Measurements from ENCODE around the gene CCNL2. TPM values are rescaled to one million over a fixed set of nuclear protein-coding genes. Genes with fewer than 3 reads are reported as not detected.
"Not testable (repeated sequence)": the region's sequence is repeated elsewhere in the genome, so short reads cannot be mapped to it uniquely, and the experiment has no call there.

The CCNL2 gene
- total and polyA plus RNA-seq, 7 donors = 40.2 to 71.8 (median 52.0) TPM

DNA sequence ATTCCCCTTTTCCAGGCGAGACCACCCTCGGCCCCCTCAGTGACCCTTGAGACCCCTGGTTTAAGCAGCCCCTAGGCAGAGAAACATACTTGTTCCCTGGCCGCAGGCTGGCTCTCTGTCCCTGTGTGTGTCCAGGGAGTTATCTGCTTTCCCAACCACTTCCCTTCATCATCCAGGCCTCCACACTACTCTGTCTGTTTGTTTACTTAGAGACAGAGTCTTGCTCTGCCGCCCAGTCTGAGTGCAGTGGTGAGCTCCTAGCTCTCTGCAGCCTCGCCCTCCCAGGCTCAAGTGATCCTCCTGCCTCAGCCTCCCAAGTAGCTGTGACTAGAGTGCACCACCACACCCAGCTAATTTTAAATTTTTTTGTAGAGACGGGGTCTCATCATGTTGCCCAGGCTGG, 30.5 kb upstream of the CCNL2 start:
- peak in 1 of 4 donors; percentile 21 for ATAC-seq
- intact Hi-C loops (cut with DNase I) = no loop called here
- peaks cover 0 to 13% (median 2%) of the 10 kb centered on the region in 3 donors for H3K27me3 ChIP-seq (ENCODE audit: insufficient read depth in 3 of 3, low read length in 2 of 3)
- no peaks in the 10 kb centered on the region for H3K9me3 ChIP-seq
- DNase-seq = no peak
- H3K4me3 ChIP-seq = peak overlapping the region; percentile 36
- peaks cover 16% of the 10 kb centered on the region for H3K4me1 ChIP-seq
- 42 to 57% (median 53%) methylated on average over 6 of the region's 6 CpGs for WGBS, 3 donors
- H3K27ac ChIP-seq = peak overlapping the region; percentile 66
- no peak for TF ChIP-seq CTCF (IDR thresholded peaks at IDR 0.05)
- H3K36me3 ChIP-seq (ENCODE audit: insufficient read depth in 1 of 2, low read depth in 1 of 2) = no peaks in the 10 kb centered on the region

DNA sequence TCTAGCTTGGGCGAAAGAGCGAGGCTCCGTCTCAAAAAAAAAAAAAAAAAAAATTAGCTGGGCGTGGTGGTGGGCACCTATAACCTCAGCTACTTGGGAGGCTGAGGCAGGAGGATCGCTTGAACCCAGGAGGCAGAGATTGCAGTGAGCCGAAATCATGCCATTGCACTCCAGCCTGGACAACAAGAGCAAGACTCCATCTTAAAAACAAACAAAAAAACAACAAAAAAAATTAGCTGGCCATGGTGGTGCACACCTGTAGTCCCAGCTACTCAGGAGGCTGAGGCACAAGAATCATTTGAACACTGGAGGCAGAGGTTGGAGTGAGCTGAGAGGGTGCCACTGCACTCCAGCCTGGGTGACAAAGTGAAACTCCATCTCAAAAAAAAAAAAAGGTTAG, 29.8 kb upstream of the CCNL2 start:
- WGBS, 3 donors = 87 to 96% (median 93%) methylated on average over 6 of the region's 6 CpGs
- H3K27ac ChIP-seq; H3K36me3 ChIP-seq (ENCODE audit: insufficient read depth in 1 of 2, low read depth in 1 of 2); intact Hi-C loops (cut with DNase I); ATAC-seq; DNase-seq; H3K9me3 ChIP-seq; H3K4me3 ChIP-seq: not testable (repeated sequence)
- H3K4me1 ChIP-seq = peaks cover 16% of the 10 kb centered on the region
- H3K27me3 ChIP-seq (ENCODE audit: insufficient read depth in 3 of 3, low read length in 2 of 3) = peaks cover 0 to 13% (median 2%) of the 10 kb centered on the region in 3 donors

GRCh38 chr1:1428174-1428573, 29.0 kb upstream of the CCNL2 start:
- no peaks in the 10 kb centered on the region for H3K36me3 ChIP-seq (ENCODE audit: insufficient read depth in 1 of 2, low read depth in 1 of 2)
- intact Hi-C loops (cut with DNase I) = no loop called here
- ATAC-seq (no peak), DNase-seq (no peak)
- 50 to 70% (median 57%) methylated on average over 15 to 19 of the region's 19 CpGs for WGBS, 3 donors
- peaks cover 0 to 13% (median 2%) of the 10 kb centered on the region in 3 donors for H3K27me3 ChIP-seq (ENCODE audit: insufficient read depth in 3 of 3, low read length in 2 of 3)
- no peaks in the 10 kb centered on the region for H3K9me3 ChIP-seq
- no peak for TF ChIP-seq CTCF (IDR thresholded peaks at IDR 0.05)
- H3K4me1 ChIP-seq = peaks cover 16% of the 10 kb centered on the region
- H3K27ac ChIP-seq = no peak overlapping the region
- no peak overlapping the region for H3K4me3 ChIP-seq

DNA sequence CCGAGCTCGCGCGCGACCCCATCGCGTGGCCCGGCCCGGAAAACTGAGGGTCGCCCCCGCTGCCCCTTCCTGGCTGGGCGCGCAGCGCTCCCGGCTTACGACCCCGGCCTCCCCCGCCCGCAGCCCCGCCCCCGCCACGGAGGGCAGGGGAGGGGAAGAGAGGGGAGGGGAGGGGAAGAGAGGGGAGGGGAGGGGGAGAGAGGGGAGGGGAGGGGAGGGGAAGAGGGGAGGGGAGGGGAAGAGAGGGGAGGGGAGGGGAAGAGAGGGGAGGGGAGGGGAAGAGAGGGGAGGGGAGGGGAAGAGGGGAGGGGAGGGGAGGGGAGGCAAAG, 28.6 kb upstream of the CCNL2 start:
- ATAC-seq = no peak
- no peak for DNase-seq
- peaks cover 16% of the 10 kb centered on the region for H3K4me1 ChIP-seq
- intact Hi-C loops (cut with DNase I) = no loop called here
- H3K27ac ChIP-seq = no peak overlapping the region
- H3K4me3 ChIP-seq = peak overlapping the region; percentile 52
- peaks cover 0 to 13% (median 2%) of the 10 kb centered on the region in 3 donors for H3K27me3 ChIP-seq (ENCODE audit: insufficient read depth in 3 of 3, low read length in 2 of 3)
- no peaks in the 10 kb centered on the region for H3K36me3 ChIP-seq (ENCODE audit: insufficient read depth in 1 of 2, low read depth in 1 of 2)
- 0 to 2% methylated on average over 10 to 19 of the region's 22 CpGs; no CpG with 5 or more reads in 1 of the 3 donors for WGBS, 3 donors
- H3K9me3 ChIP-seq = no peaks in the 10 kb centered on the region
- TF ChIP-seq CTCF (IDR thresholded peaks at IDR 0.05) = no peak

DNA sequence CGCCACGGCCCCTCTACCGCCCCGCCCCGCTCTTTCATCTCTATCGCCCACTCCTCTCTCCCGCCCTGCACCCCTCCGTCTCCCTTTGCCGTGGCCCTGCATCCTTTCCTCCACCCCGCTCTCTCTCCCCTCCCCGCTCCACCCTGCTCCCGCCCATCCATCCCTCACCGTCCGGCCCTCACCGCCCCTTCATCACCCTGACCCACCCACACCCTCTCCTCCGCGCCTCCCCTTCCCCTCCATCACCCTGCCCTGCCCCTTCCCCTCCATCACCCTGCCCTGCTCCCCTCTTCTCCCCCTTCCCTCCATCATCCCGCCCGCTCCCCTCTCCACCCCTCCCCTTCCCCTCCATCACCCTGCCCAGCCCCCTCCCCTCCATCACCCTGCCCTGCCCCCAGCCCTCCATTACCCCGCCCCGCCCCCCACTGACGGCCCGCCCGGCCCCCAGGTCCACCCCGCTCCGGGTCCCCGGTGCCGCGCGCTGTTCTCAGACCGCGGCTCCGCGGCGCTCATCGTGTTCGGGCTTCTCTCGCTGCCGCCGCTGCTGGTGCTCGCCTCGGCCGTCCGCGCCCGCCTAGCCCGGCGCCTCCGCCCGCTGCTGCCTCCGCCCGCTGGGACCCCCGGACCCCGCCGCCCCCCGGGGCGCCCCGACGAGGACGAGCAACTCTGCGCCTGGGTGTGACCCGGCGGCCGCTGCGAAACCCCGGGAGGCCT, 28.1 kb upstream of the CCNL2 start:
- WGBS, 3 donors = 8 to 19% (median 14%) methylated on average over 24 to 66 of the region's 66 CpGs

More for the DNA sequence above, 28.1 kb upstream of the CCNL2 start:
- no peaks in the 10 kb centered on the region for H3K36me3 ChIP-seq (ENCODE audit: insufficient read depth in 1 of 2, low read depth in 1 of 2)
- no peak overlapping the region for H3K27ac ChIP-seq
- no peak for TF ChIP-seq CTCF (IDR thresholded peaks at IDR 0.05)
- H3K4me3 ChIP-seq = peak overlapping the region; percentile 52
- intact Hi-C loops (cut with DNase I) = no loop called here
- no peak for ATAC-seq
- H3K9me3 ChIP-seq = no peaks in the 10 kb centered on the region
- H3K4me1 ChIP-seq = peaks cover 16% of the 10 kb centered on the region
- peaks cover 0 to 13% (median 2%) of the 10 kb centered on the region in 3 donors for H3K27me3 ChIP-seq (ENCODE audit: insufficient read depth in 3 of 3, low read length in 2 of 3)
- DNase-seq = no peak
